Keratinocyte (primary cell): Measurements from ENCODE around the gene CTSZ. TPM values are rescaled to one million over a fixed set of nuclear protein-coding genes. Genes with fewer than 3 reads are reported as not detected.
A peak's percentile ranks its signal among the peaks of the same experiment; 100 is the strongest.
"Not testable (repeated sequence)": the region's sequence is repeated elsewhere in the genome, so short reads cannot be mapped to it uniquely, and the experiment has no call there.

Experiments used
- DNase-seq: peaks from one replicate; pipeline ENCODE4 v3.0.0-alpha.2; 2011; ENCODE audit warnings: low read depth, missing footprints, low spot score
- FAIRE-seq: peaks from 2 replicates; lab custom pipeline; 2011; peaks lifted over from hg19 to GRCh38; lab: Jason Lieb, UNC
- H2AFZ ChIP-seq: 2 replicates; pipeline ENCODE4 v1.6.0; 2012; ENCODE audit warnings: low read length, control low read depth, inconsistent platforms; ENCODE audit not compliant: control insufficient read depth
- H3K27ac ChIP-seq: 2 replicates; pipeline ENCODE4 v1.5.1; 2011; ENCODE audit warnings: low read length; ENCODE audit not compliant: control insufficient read depth, insufficient read depth
- H3K27me3 ChIP-seq: 3 replicates; pipeline ENCODE4 v1.6.0; 2011; ENCODE audit warnings: low read length; ENCODE audit not compliant: control insufficient read depth, insufficient read depth; ENCODE audit errors: extremely low read depth
- H3K36me3 ChIP-seq, 2 experiments: 2 replicates in 1 of 2; 3 replicates in 1 of 2; pipeline ENCODE4 v1.5.1; 2011; ENCODE audit warnings: low read length in 2 of 2, mild to moderate bottlenecking in 1 of 2; ENCODE audit not compliant: control insufficient read depth in 2 of 2, insufficient read depth in 2 of 2; ENCODE audit errors: extremely low read depth in 1 of 2
- H3K4me1 ChIP-seq: 3 replicates; pipeline ENCODE4 v1.5.1; 2011; ENCODE audit warnings: low read length; ENCODE audit not compliant: control insufficient read depth, insufficient read depth; ENCODE audit errors: extremely low read depth
- H3K4me2 ChIP-seq: 3 replicates; pipeline ENCODE4 v1.6.0; 2011; ENCODE audit warnings: low read depth, low read length; ENCODE audit not compliant: control insufficient read depth, insufficient read depth; ENCODE audit errors: extremely low read depth
- H3K4me3 ChIP-seq, 3 experiments: fragments of 200-600 bp in 1 of 3; sonication (generic) in 1 of 3; 2 replicates in 2 of 3; 3 replicates in 1 of 3; pipeline ENCODE4 v1.5.1; 2011 to 2016; ENCODE audit warnings: low read length in 3 of 3, mild to moderate bottlenecking in 3 of 3, control low read depth in 2 of 3, inconsistent platforms in 1 of 3, low read depth in 1 of 3, mixed read lengths in 1 of 3, mixed run types in 1 of 3, moderate library complexity in 1 of 3; ENCODE audit not compliant: control insufficient read depth in 2 of 3, insufficient read depth in 2 of 3; ENCODE audit errors: extremely low read depth in 1 of 3
- H3K79me2 ChIP-seq: 2 replicates; pipeline ENCODE4 v1.6.0; 2012; ENCODE audit warnings: low read length; ENCODE audit not compliant: control insufficient read depth, insufficient read depth
- H3K9ac ChIP-seq: 3 replicates; pipeline ENCODE4 v1.6.0; 2011; ENCODE audit warnings: low read length; ENCODE audit not compliant: control insufficient read depth, insufficient read depth; ENCODE audit errors: extremely low read depth
- H3K9me1 ChIP-seq: 3 replicates; pipeline ENCODE4 v1.6.0; 2011; ENCODE audit warnings: low read length; ENCODE audit not compliant: control insufficient read depth, insufficient read depth; ENCODE audit errors: extremely low read depth
- H3K9me3 ChIP-seq: 2 replicates; pipeline ENCODE4 v1.5.1; 2012; ENCODE audit warnings: low read depth, low read length; ENCODE audit not compliant: control insufficient read depth
- H4K20me1 ChIP-seq: 3 replicates; pipeline ENCODE4 v1.6.0; 2011; ENCODE audit warnings: low read length; ENCODE audit not compliant: control insufficient read depth, insufficient read depth; ENCODE audit errors: extremely low read depth
- EZH2 ChIP-seq: IDR thresholded peaks from one replicate; pipeline ENCODE4 v1.6.1; 2012; ENCODE audit warnings: inconsistent platforms, mild to moderate bottlenecking, low read length, moderate library complexity
- dilution Hi-C: fragments of 300-500 bp; cut with MboI; formaldehyde crosslinking; loops from one replicate; pipeline ENCODE4 v1.7.0; 2020; ENCODE audit warnings: low sequenced_read_pairs; ENCODE audit not compliant: extremely low pct_ligation_motif_present
- polyA plus RNA-seq, 5 experiments: library from polyadenylated mRNA; depleted of rRNA in 3 of 5; stranded (reverse) in 3 of 5; stranded (forward) in 1 of 5; unstranded in 1 of 5; fragments of >200 nt; gene quantifications; 1 replicate in 1 of 5; 2 replicates in 3 of 5; 3 replicates in 1 of 5; pipeline versions ENCODE4 v1.2.1 to v1.2.3, GENCODE V29; 2011 to 2012; ENCODE audit warnings: missing spikeins in 2 of 5, low read depth in 1 of 5, low replicate concordance in 1 of 5
- TF ChIP-seq, protein P1 (sequence below), 3 experiments: IDR thresholded peaks in 1 of 3; conservative IDR thresholded peaks in 1 of 3; optimal IDR thresholded peaks in 1 of 3; 2 replicates in 2 of 3; 3 replicates in 1 of 3; pipeline versions ENCODE3 to v1.5.1; 2011; ENCODE audit warnings: low read length in 3 of 3, mild to moderate bottlenecking in 3 of 3, moderate library complexity in 2 of 3, control low read depth in 1 of 3, inconsistent platforms in 1 of 3; ENCODE audit not compliant: insufficient read depth in 2 of 3; ENCODE audit errors: extremely low read depth in 1 of 3

CTSZ gene
- polyA plus RNA-seq, 1 donor (not counting 4 experiments of a cell fraction or from before 2014, with no cell fraction given): 138 TPM

DNA sequence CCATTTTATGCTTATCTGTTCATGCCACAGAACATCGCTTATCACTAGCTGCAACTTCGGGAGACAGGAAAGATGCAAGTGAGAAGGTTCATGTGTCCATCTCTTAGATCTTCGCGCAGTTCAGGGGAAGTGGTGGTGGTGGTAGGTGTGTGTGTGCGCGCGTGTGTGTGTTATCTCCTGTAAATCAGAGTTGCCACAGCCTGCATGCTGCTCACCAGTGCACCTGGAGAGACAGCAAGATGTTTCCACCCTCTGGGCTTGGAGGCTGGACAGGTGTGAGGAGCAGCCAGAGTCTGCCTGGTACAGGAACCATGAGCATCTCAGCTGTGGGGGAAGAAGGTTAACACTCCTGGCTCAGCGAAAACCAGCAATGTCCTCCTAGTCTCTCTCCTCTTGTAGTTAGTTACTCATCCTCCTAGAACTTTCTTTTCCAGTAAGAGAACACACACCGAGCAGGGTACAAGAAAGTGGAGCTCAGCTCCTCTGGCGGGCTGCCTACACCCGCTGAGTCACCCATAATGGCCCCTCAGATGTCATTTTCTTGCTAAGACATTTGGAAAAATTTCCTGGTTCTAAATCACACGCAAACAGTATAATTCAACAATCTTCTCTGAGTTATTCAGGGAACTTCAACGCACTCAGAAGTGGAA lies 7.0 kb upstream of the CTSZ start:
- Histone ChIP-seq H4K20me1 (no peaks in the 10 kb centered on the region), H3K9me3 (no peaks in the 10 kb centered on the region), H3K27ac (no peak overlapping the region), H2AFZ (no peak overlapping the region), H3K9me1 (no peaks in the 10 kb centered on the region), H3K36me3 (no peaks in the 10 kb centered on the region), H3K4me2 (no peak overlapping the region), H3K4me1 (peaks cover 35% of the 10 kb centered on the region), H3K79me2 (no peaks in the 10 kb centered on the region), H3K4me3 (no peak overlapping the region), H3K9ac (no peak overlapping the region), H3K27me3 (no peaks in the 10 kb centered on the region)
- no peak for DNase-seq
- dilution Hi-C loops: no loop called here
- FAIRE-seq: no peak
- TF ChIP-seq, protein P1, sequence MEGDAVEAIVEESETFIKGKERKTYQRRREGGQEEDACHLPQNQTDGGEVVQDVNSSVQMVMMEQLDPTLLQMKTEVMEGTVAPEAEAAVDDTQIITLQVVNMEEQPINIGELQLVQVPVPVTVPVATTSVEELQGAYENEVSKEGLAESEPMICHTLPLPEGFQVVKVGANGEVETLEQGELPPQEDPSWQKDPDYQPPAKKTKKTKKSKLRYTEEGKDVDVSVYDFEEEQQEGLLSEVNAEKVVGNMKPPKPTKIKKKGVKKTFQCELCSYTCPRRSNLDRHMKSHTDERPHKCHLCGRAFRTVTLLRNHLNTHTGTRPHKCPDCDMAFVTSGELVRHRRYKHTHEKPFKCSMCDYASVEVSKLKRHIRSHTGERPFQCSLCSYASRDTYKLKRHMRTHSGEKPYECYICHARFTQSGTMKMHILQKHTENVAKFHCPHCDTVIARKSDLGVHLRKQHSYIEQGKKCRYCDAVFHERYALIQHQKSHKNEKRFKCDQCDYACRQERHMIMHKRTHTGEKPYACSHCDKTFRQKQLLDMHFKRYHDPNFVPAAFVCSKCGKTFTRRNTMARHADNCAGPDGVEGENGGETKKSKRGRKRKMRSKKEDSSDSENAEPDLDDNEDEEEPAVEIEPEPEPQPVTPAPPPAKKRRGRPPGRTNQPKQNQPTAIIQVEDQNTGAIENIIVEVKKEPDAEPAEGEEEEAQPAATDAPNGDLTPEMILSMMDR (optimal IDR thresholded peaks at IDR 0.05 in 1 of 3, IDR thresholded peaks at IDR 0.05 in 1 of 3, conservative IDR thresholded peaks at IDR 0.05 in 1 of 3; ENCODE audit: extremely low read depth in 1 of 3, insufficient read depth in 2 of 3, low read length in 3 of 3): no peak

DNA sequence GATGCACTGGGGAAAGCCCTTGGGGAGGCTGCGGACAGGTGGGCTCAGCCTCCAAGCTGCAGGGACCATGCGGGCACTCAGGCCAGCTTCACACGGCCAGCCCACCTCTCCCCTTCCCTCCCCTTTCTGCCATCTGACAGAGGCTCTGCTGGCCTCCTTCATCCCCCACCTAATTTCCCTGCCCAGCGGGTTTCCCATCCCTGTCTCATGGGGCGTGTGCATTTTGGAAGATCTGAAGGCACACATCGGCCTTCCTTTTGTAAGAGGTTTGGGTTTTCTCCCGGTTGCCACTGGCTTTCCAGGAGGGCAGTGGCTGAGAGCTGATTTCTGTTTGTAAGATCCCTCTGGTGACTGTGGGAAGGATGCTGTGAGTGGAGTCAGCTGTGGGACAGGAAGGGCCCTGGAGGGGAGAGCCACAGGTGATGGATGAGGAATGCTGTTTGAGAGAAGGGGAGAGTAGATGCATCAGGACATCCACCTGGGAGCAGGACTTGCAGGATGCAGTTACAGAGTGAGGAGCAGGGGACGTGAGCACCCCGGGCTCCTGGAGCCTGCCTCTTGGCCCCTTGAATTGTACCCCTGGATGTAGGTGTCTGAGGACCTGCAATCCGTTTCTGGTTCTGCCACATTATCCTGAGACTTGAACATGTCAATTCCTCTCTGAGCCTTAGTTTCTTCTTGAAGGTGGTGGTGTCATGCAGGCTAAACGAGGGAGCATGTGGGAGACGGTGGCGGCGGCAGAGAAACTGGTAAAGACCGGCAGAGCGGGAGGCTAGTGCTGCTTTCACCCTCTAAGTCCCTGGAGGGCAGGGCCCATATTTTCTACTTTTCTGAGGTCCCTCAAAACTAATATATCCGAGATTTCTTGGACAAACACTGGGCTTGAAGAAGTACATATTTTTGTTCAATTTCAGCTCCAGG lies 6.2 kb upstream of the CTSZ start:
- H3K9me1 ChIP-seq: no peaks in the 10 kb centered on the region
- H3K4me2 ChIP-seq: no peak overlapping the region
- no peaks in the 10 kb centered on the region for H3K27me3 ChIP-seq
- dilution Hi-C loops: no loop called here
- no peaks in the 10 kb centered on the region for H3K9me3 ChIP-seq
- H4K20me1 ChIP-seq: no peaks in the 10 kb centered on the region
- peaks cover 35% of the 10 kb centered on the region for H3K4me1 ChIP-seq
- TF ChIP-seq EZH2: no peak
- TF ChIP-seq, protein P1 (optimal IDR thresholded peaks at IDR 0.05 in 1 of 3, IDR thresholded peaks at IDR 0.05 in 1 of 3, conservative IDR thresholded peaks at IDR 0.05 in 1 of 3; ENCODE audit: extremely low read depth in 1 of 3, insufficient read depth in 2 of 3, low read length in 3 of 3): no peak
- no peak overlapping the region for H3K27ac ChIP-seq
- no peak overlapping the region for H2AFZ ChIP-seq
- no peak overlapping the region for H3K4me3 ChIP-seq
- no peaks in the 10 kb centered on the region for H3K79me2 ChIP-seq
- H3K9ac ChIP-seq: no peak overlapping the region
- DNase-seq (no peak), FAIRE-seq (no peak)
- H3K36me3 ChIP-seq: no peaks in the 10 kb centered on the region

DNA sequence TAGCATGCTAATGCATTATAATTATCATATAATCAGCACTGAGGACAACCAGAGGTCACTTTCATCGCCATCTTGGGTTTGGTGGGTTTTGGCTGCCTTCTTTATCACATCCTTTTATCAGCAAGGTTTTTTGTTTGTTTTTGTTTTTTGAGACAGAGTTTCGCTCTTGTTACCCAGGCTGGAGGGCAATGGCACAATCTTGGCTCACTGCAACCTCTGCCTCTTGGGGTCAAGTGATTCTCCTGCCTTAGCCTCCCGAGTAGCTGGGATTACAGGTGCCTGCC lies 4.8 kb upstream of the CTSZ start:
- H3K79me2 ChIP-seq, H3K36me3 ChIP-seq, H3K9me1 ChIP-seq, H3K4me3 ChIP-seq, dilution Hi-C loops, H3K9ac ChIP-seq, H3K4me2 ChIP-seq, H4K20me1 ChIP-seq, H3K9me3 ChIP-seq, FAIRE-seq, DNase-seq, H2AFZ ChIP-seq, H3K27me3 ChIP-seq: not testable (repeated sequence)
- H3K4me1 ChIP-seq: peaks cover 29% of the 10 kb centered on the region
- peak overlapping the region; percentile 81 for H3K27ac ChIP-seq
